HCT116 (cell line): ENCODE measurements around the gene PPP1R37. TPM values are rescaled to one million over a fixed set of nuclear protein-coding genes. Genes with fewer than 3 reads are reported as not detected.
A peak's percentile ranks its signal among the peaks of the same experiment; 100 is the strongest.

ENCODE experiments used
- ATAC-seq: fragments of 200-7000 bp; cut with Tn5 transposase; 2 replicates; pipeline ENCODE4 v1.9.1; 2020; ENCODE audit warnings: mild to moderate bottlenecking, moderate library complexity
- BruUV-seq: library from RNA; stranded (reverse); fragments of 400-500 nt; replicated peaks from 2 replicates; lab custom pipeline; 2021; lab: Mats Ljungman, UMichigan
- CTCF ChIA-PET: fragments of 300-600 bp; sonication (Branson Sonifier 250); formaldehyde crosslinking; loops from one replicate; lab custom pipeline; 2021; ENCODE audit warnings: antibody characterized with exemption; lab: Charles Lee
- POLR2A ChIA-PET: fragments of 300-600, 350-600 bp; sonication (Branson Sonifier 250); formaldehyde crosslinking; loops from one replicate; lab custom pipeline; 2021; ENCODE audit warnings: antibody characterized with exemption; lab: Charles Lee
- RAD21 ChIA-PET, 2 experiments: fragments of 300-600 bp; sonication (Branson Sonifier 250); formaldehyde crosslinking; loops; one replicate each; lab custom pipeline; 2023; ENCODE audit warnings: low total read pairs in 2 of 2; ENCODE audit not compliant: uncharacterized antibody in 2 of 2, unreplicated experiment in 2 of 2, low non-redundant PET in 1 of 2; lab: Charles Lee
- DNase-seq: peaks from one replicate; pipeline ENCODE4 v3.0.0-alpha.2; 2010; ENCODE audit warnings: low read depth, low spot score
- H2AFZ ChIP-seq: fragments of 200-600 bp; shearing (Covaris generic), sonication (generic); 2 replicates; pipeline ENCODE4 v1.6.1; 2017; ENCODE audit warnings: low read depth, mixed run types, mixed read lengths, antibody characterized with exemption, low read length; ENCODE audit not compliant: poor library complexity, severe bottlenecking
- H3K27ac ChIP-seq: 2 replicates; pipeline ENCODE4 v1.5.1; 2012; ENCODE audit warnings: low read depth, low read length
- H3K27me3 ChIP-seq: fragments of 200-600 bp; sonication (generic); 2 replicates; pipeline ENCODE4 v1.6.1; 2016; ENCODE audit warnings: mixed run types, low read length, mixed read lengths; ENCODE audit not compliant: insufficient read depth
- H3K36me3 ChIP-seq, 2 experiments: fragments of 200-500 bp in 1 of 2; fragments of 200-600 bp in 1 of 2; sonication (Bioruptor generic) in 1 of 2; sonication (generic) in 1 of 2; 2 replicates each; pipeline versions ENCODE4 v1.5.1 to v1.6.1; 2014 to 2016; ENCODE audit warnings: low read length in 2 of 2, inconsistent platforms in 1 of 2, mixed read lengths in 1 of 2, mixed run types in 1 of 2; ENCODE audit not compliant: insufficient read depth in 2 of 2, control insufficient read depth in 1 of 2
- H3K4me1 ChIP-seq, 2 experiments: fragments of 200-600 bp in 1 of 2; sonication (generic) in 1 of 2; 2 replicates each; pipeline versions ENCODE4 v1.5.1 to v1.6.1; 2012 to 2017; ENCODE audit warnings: low read length in 2 of 2, inconsistent platforms in 1 of 2, mild to moderate bottlenecking in 1 of 2, mixed read lengths in 1 of 2, mixed run types in 1 of 2, moderate library complexity in 1 of 2; ENCODE audit not compliant: insufficient read depth in 2 of 2, control insufficient read depth in 1 of 2
- H3K4me2 ChIP-seq: fragments of 200-600 bp; sonication (generic); 2 replicates; pipeline ENCODE4 v1.6.1; 2017; ENCODE audit warnings: mixed run types, low read length, mixed read lengths
- H3K4me3 ChIP-seq, 2 experiments: fragments of 200-600 bp in 1 of 2; sonication (generic) in 1 of 2; replicated peaks in 1 of 2; 2 replicates each; pipeline ENCODE4 v1.5.1; 2011 to 2016; ENCODE audit warnings: low read length in 2 of 2, control low read depth in 1 of 2, low read depth in 1 of 2, mild to moderate bottlenecking in 1 of 2, mixed read lengths in 1 of 2, mixed run types in 1 of 2
- H3K79me2 ChIP-seq: fragments of 200-600 bp; sonication (generic); 2 replicates; pipeline ENCODE4 v1.6.1; 2017; ENCODE audit warnings: mild to moderate bottlenecking, mixed run types, low read length, moderate library complexity, mixed read lengths; ENCODE audit not compliant: insufficient read depth
- H3K9ac ChIP-seq: fragments of 200-600 bp; sonication (generic); 2 replicates; pipeline ENCODE4 v1.6.1; 2016; ENCODE audit warnings: low read length, mixed read lengths
- H3K9me2 ChIP-seq: fragments of 200-600 bp; sonication (generic), shearing (Covaris generic); 2 replicates; pipeline ENCODE4 v1.6.1; 2017; ENCODE audit warnings: mixed run types, mild to moderate bottlenecking, moderate library complexity; ENCODE audit not compliant: insufficient read depth
- H3K9me3 ChIP-seq, 2 experiments: fragments of 200-500 bp in 1 of 2; fragments of 200-600 bp in 1 of 2; sonication (Bioruptor generic) in 1 of 2; sonication (generic) in 1 of 2; 2 replicates each; pipeline ENCODE4 v1.6.1; 2014 to 2017; ENCODE audit warnings: low read length in 2 of 2, mixed read lengths in 2 of 2, inconsistent platforms in 1 of 2, low read depth in 1 of 2, mild to moderate bottlenecking in 1 of 2, mixed run types in 1 of 2, moderate library complexity in 1 of 2; ENCODE audit not compliant: control insufficient read depth in 1 of 2, insufficient read depth in 1 of 2
- H4K20me1 ChIP-seq: fragments of 200-600 bp; sonication (generic), shearing (Covaris generic); 2 replicates; pipeline ENCODE4 v1.6.1; 2017; ENCODE audit warnings: mixed run types, mild to moderate bottlenecking, moderate library complexity; ENCODE audit not compliant: insufficient read depth
- ATF3 ChIP-seq: IDR thresholded peaks from 2 replicates; pipeline ENCODE4 v1.6.1; 2012
- CEBPB ChIP-seq: IDR thresholded peaks from 2 replicates; pipeline ENCODE4 v1.6.1; 2012; ENCODE audit warnings: low read depth
- EGR1 ChIP-seq: IDR thresholded peaks from 2 replicates; pipeline ENCODE4 v1.6.1; 2012; ENCODE audit warnings: low read depth
- FOSL1 ChIP-seq: IDR thresholded peaks from 2 replicates; pipeline ENCODE4 v1.6.1; 2012; ENCODE audit warnings: low read depth
- MAX ChIP-seq: IDR thresholded peaks from 2 replicates; pipeline ENCODE4 v1.6.1; 2012
- POLR2A ChIP-seq: IDR thresholded peaks from 2 replicates; pipeline ENCODE4 v1.7.0; 2011; ENCODE audit warnings: borderline replicate concordance; ENCODE audit not compliant: insufficient read depth, insufficient read length; ENCODE audit errors: extremely low read depth
- POLR2AphosphoS5 ChIP-seq: IDR thresholded peaks from 2 replicates; pipeline ENCODE4 v1.6.1; 2011; ENCODE audit warnings: mild to moderate bottlenecking, low read depth, low read length, moderate library complexity
- SIN3A ChIP-seq: IDR thresholded peaks from 2 replicates; pipeline ENCODE4 v1.6.1; 2012; ENCODE audit warnings: low read depth
- SP1 ChIP-seq: IDR thresholded peaks from 2 replicates; pipeline ENCODE4 v1.6.1; 2012; ENCODE audit warnings: low read depth
- SRF ChIP-seq: IDR thresholded peaks from 2 replicates; pipeline ENCODE4 v1.6.1; 2012; ENCODE audit warnings: low read depth
- TCF7L2 ChIP-seq: IDR thresholded peaks from 2 replicates; pipeline ENCODE4 v1.7.0; 2011; ENCODE audit warnings: borderline replicate concordance, inconsistent platforms; ENCODE audit not compliant: insufficient read depth, insufficient read length; ENCODE audit errors: extremely low read depth
- YY1 ChIP-seq: IDR thresholded peaks from 2 replicates; pipeline ENCODE4 v1.6.1; 2011; ENCODE audit warnings: low read length, low read depth, moderate library complexity, mild to moderate bottlenecking; ENCODE audit not compliant: insufficient replicate concordance; ENCODE audit errors: extremely low read depth
- intact Hi-C: fragments of 100-400 bp; cut with micrococcal nuclease; formaldehyde crosslinking; loops from 2 replicates; pipeline ENCODE4 v1.10.0; 2022
- total RNA-seq: library from RNA; stranded (reverse); gene quantifications from one replicate; pipeline ENCODE4 v1.2.1, GENCODE V29; 2021; ENCODE audit not compliant: unreplicated experiment

PPP1R37 gene
- total RNA-seq, 1 experiment from 2014 or later, result 32.7 TPM

GRCh38 chr19:45091031-45091923 is 1.7 kb upstream of the PPP1R37 start:
- CTCF ChIA-PET, result interaction anchor here (0.9 to 2.5 kb wide), 6 partner anchors 12 to 137 kb away, joined by 3 to 10 read pairs (median 4); partner anchors contain the start of genes BLOC1S3, TRAPPC6A and ZNF296
- POLR2A ChIA-PET, result interaction anchor here (0.9 to 2.1 kb wide), 6 partner anchors 8 to 158 kb away, joined by 3 to 10 read pairs (median 4); partner anchors contain the start of genes BLOC1S3, GEMIN7 and TRAPPC6A
- no peaks in the 10 kb centered on the region for H3K9me2 ChIP-seq
- intact Hi-C loops, result loop anchor here (10.0 kb wide), 2 partner anchors 84 to 684 kb away; partner anchors contain the start of genes BLOC1S3 and TRAPPC6A
- H3K79me2 ChIP-seq, result peaks cover 67% of the 10 kb centered on the region
- no TSS peak for BruUV-seq
- RAD21 ChIA-PET, result interaction anchor here in 1 of 2 experiments (0.6 to 0.7 kb wide), 2 partner anchors 52 to 402 kb away, joined by 3 read pairs; no protein-coding TSS in a partner anchor
- H3K27me3 ChIP-seq, result no peaks in the 10 kb centered on the region
- ATAC-seq (peak; percentile 81), DNase-seq (peak; percentile 99)
- H3K4me2 ChIP-seq, result peak overlapping the region; percentile 96
- peak overlapping the region; percentile 84 for H3K27ac ChIP-seq
- H4K20me1 ChIP-seq, result no peaks in the 10 kb centered on the region
- no peak for TF ChIP-seq EGR1
- TF ChIP-seq FOSL1, result no peak
- peak; percentile 93 for TF ChIP-seq SP1
- peak; percentile 69 for TF ChIP-seq TCF7L2
- TF ChIP-seq MAX, result peak; percentile 87
- TF ChIP-seq YY1, result peak; percentile 68
- peak; percentile 91 for TF ChIP-seq POLR2AphosphoS5
- TF ChIP-seq SIN3A, result peak; percentile 72
- no peak for TF ChIP-seq POLR2A
- peak; percentile 100 for TF ChIP-seq SRF
- TF ChIP-seq ATF3, result no peak
- no peak for TF ChIP-seq CEBPB
- H2AFZ ChIP-seq, result no peak overlapping the region
- H3K36me3 ChIP-seq, result peaks cover 0 to 11% of the 10 kb centered on the region in 2 experiments; a peak in 2 of 4 replicates
- peak overlapping the region; percentile 94 to 96 for H3K4me3 ChIP-seq
- H3K9me3 ChIP-seq, result no peaks in the 10 kb centered on the region
- peaks cover 13 to 43% of the 10 kb centered on the region in 2 experiments; a peak in 3 of 4 replicates for H3K4me1 ChIP-seq
- peak overlapping the region; percentile 97 for H3K9ac ChIP-seq
